HEK293T (cell line): ENCODE results near the gene DLG1.
"Not testable (repeated sequence)": the region's sequence is repeated elsewhere in the genome, so short reads cannot be mapped to it uniquely, and the experiment has no call there.

Source experiments
- CTCF ChIA-PET: fragments of 350-600 bp; formaldehyde crosslinking; extraction: SDS; loops from one replicate; lab custom pipeline; 2021; ENCODE audit warnings: antibody characterized with exemption, inconsistent platforms; lab: Yijun Ruan, JAX
- POLR2A ChIA-PET: fragments of 350-600 bp; formaldehyde crosslinking; extraction: SDS; loops from one replicate; lab custom pipeline; 2020; ENCODE audit warnings: antibody characterized with exemption, inconsistent platforms; lab: Yijun Ruan, JAX
- DNase-seq: peaks from one replicate; pipeline ENCODE4 v3.0.0; 2012; ENCODE audit warnings: mixed read lengths; ENCODE audit errors: extremely low spot score
- ARNT ChIP-seq: fragments of 450-650 bp; IDR thresholded peaks from 2 replicates; pipeline ENCODE4 v1.6.1; 2017; ENCODE audit warnings: mild to moderate bottlenecking
- BHLHE40 ChIP-seq: fragments of 450-650 bp; IDR thresholded peaks from 2 replicates; pipeline ENCODE4 v1.6.1; 2016; ENCODE audit warnings: mild to moderate bottlenecking, moderate library complexity, borderline replicate concordance
- CTBP1 ChIP-seq: fragments of 450-650 bp; IDR thresholded peaks from 2 replicates; pipeline ENCODE4 v1.6.1; 2016; ENCODE audit warnings: borderline replicate concordance
- ELF4 ChIP-seq: fragments of 450-650 bp; IDR thresholded peaks from 2 replicates; pipeline ENCODE4 v1.6.1; 2017; ENCODE audit warnings: antibody characterized with exemption
- FOXA1 ChIP-seq: fragments of 450-650 bp; IDR thresholded peaks from 2 replicates; pipeline ENCODE4 v1.6.1; 2016; ENCODE audit warnings: mild to moderate bottlenecking
- FOXK2 ChIP-seq: fragments of 450-650 bp; IDR thresholded peaks from 2 replicates; pipeline ENCODE4 v1.6.1; 2016; ENCODE audit warnings: mild to moderate bottlenecking
- FOXM1 ChIP-seq: fragments of 450-650 bp; IDR thresholded peaks from 2 replicates; pipeline ENCODE4 v1.6.1; 2017; ENCODE audit warnings: mild to moderate bottlenecking, borderline replicate concordance
- HDGF ChIP-seq: fragments of 450-650 bp; IDR thresholded peaks from 2 replicates; pipeline ENCODE4 v1.6.1; 2017; ENCODE audit warnings: antibody characterized with exemption, borderline replicate concordance
- L3MBTL2 ChIP-seq: fragments of 450-650 bp; conservative IDR thresholded peaks from 2 replicates; pipeline ENCODE4 v1.6.1; 2016; ENCODE audit warnings: mild to moderate bottlenecking
- LEF1 ChIP-seq: fragments of 450-650 bp; IDR thresholded peaks from 2 replicates; pipeline ENCODE4 v1.6.1; 2017; ENCODE audit warnings: mild to moderate bottlenecking, borderline replicate concordance
- NFRKB ChIP-seq: fragments of 450-650 bp; IDR thresholded peaks from 2 replicates; pipeline ENCODE4 v1.6.1; 2016; ENCODE audit warnings: mild to moderate bottlenecking, moderate library complexity
- PKNOX1 ChIP-seq: fragments of 450-650 bp; IDR thresholded peaks from 2 replicates; pipeline ENCODE4 v1.6.1; 2016
- SP1 ChIP-seq: fragments of 450-650 bp; IDR thresholded peaks from 2 replicates; pipeline ENCODE4 v1.6.1; 2017
- SUZ12 ChIP-seq: fragments of 450-650 bp; IDR thresholded peaks from 2 replicates; pipeline ENCODE4 v1.6.1; 2016; ENCODE audit warnings: mild to moderate bottlenecking
- TARDBP ChIP-seq: fragments of 450-650 bp; IDR thresholded peaks from 2 replicates; pipeline ENCODE4 v1.6.1; 2016
- ZNF384 ChIP-seq: fragments of 450-650 bp; IDR thresholded peaks from 2 replicates; pipeline ENCODE4 v1.6.1; 2016

Gene DLG1

DNA sequence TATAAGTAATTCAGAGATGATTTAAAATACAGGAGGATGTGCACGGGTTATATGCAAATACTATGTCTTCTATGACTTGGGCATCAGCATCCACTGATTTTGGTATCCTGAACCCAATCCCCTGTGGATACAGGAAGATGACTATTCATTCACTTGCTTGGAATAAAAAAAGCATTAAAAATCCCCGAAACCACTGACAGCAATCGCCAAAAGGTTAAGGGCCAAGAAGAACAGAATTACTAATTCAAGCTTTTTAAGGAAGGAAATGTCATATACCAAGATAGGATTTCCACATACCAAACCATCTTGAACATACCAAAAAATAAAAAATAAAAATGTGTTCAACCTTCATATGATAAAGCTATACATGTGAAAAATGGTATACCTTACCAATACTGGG, 93.7 kb downstream of the DLG1 start:
- DNase-seq, result no peak
- ChIA-PET POLR2A (no interaction called here), CTCF (no interaction called here)
- TF ChIP-seq NFRKB (no peak), FOXK2 (no peak), TARDBP (no peak), ZNF384 (no peak), ARNT (no peak), PKNOX1 (no peak), SUZ12 (no peak)

- DNase-seq, result no peak
Measured at GRCh38 chr3:197203714-197204146, 94.7 kb downstream of the DLG1 start.

DNA sequence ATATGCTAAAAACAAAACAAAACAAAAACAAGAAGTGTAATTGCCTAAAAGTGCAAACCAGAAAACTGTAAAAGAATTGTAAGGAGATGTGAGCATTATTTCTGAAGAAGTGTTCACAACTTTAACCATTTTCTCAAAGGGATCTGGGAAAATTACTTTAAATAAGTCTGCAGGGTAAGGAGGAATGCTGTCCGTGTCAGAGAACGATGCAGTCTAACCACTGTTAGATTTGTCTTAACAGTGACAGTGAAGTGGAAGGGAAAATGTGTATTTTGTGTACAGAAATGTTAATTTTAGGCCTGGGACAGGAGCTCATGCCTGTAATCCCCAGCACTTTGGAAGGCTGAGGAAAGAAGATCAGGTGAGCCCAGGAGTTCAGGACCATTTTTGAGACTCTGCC, 95.7 kb downstream of the DLG1 start:
- TF ChIP-seq PKNOX1, result no peak
- TF ChIP-seq SP1, result no peak
- no peak for TF ChIP-seq BHLHE40
- TF ChIP-seq FOXA1, result no peak
- TF ChIP-seq ELF4, result no peak
- no peak for TF ChIP-seq ARNT
- no peak for TF ChIP-seq ZNF384
- no peak for TF ChIP-seq LEF1
- no peak for TF ChIP-seq FOXM1
- TF ChIP-seq CTBP1, result no peak
- no peak for TF ChIP-seq HDGF
- CTCF ChIA-PET, result no interaction called here
- no peak for DNase-seq
- POLR2A ChIA-PET, result no interaction called here

More at GRCh38 chr3:197203714-197204146, 94.7 kb downstream of the DLG1 start:
- TF ChIP-seq ELF4, result no peak
- TF ChIP-seq L3MBTL2, result no peak
- TF ChIP-seq CTBP1, result no peak
- TF ChIP-seq NFRKB, result no peak
- TF ChIP-seq BHLHE40, result no peak
- TF ChIP-seq FOXK2, result no peak
- TF ChIP-seq SUZ12, result no peak
- no peak for TF ChIP-seq SP1
- TF ChIP-seq FOXA1, result no peak
- no peak for TF ChIP-seq PKNOX1
- no peak for TF ChIP-seq HDGF
- TF ChIP-seq ZNF384, result no peak
- TF ChIP-seq LEF1, result no peak
- TF ChIP-seq ARNT, result no peak
- TF ChIP-seq FOXM1, result no peak
- ChIA-PET CTCF (no interaction called here), POLR2A (no interaction called here)

DNA sequence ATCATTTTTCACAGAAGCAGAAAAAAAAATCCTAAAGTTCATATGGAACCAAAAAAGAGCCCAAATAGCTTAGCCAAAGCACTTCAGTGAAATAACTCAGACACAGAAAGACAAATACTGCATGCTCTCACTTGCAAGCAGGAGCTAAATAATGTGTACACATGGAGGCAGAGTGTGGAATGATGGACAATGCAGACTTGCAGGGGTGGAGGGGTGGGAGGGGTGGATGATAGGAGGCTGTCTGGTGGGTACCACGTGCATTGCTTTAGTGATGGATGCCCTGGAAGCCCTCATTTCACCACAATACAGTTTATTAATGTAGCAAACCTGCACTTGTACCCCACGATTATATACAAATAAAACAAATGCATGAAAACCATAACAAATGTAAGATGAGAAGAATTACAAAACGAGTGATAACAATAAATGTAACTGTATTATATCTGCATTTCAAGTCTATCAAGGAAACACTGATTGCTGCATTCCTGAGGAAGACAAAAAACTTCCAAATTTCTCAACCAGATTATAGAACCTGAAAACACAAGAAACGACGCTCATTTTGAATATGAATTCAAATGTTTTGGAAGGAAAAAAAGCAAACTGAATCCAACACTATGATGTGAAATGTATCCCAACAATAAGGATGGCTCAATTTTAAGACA, 96.5 kb downstream of the DLG1 start:
- TF ChIP-seq SP1 (no peak), L3MBTL2 (no peak), FOXK2 (no peak), ELF4 (no peak), TARDBP (no peak), BHLHE40 (no peak), ZNF384 (no peak), ARNT (no peak), NFRKB (no peak), FOXA1 (no peak), LEF1 (no peak), PKNOX1 (no peak), CTBP1 (no peak), HDGF (no peak), SUZ12 (no peak), FOXM1 (no peak)
- POLR2A ChIA-PET, result no interaction called here
- DNase-seq, result no peak
- CTCF ChIA-PET, result no interaction called here

- CTCF ChIA-PET, DNase-seq, POLR2A ChIA-PET: not testable (repeated sequence)
Measured at GRCh38 chr3:197200856-197201255, 97.6 kb downstream of the DLG1 start.

DNA sequence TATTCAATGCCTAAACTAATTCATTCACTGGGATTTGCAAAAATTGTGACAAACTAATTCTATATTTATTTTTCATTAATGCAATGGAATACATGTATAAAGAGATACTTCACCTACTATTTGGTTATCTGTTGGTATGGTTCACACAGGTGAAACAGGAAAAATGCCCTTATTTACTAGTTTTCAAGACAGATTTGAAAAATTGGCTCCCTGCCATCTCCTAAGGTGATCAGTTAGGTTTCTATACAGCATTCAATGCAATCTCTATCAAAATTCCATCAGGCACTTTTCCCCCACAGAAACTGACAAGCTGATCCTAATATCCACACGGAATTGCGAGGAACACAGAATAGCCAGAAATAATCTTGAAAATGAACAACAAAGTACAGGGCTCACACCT, 101.1 kb downstream of the DLG1 start:
- POLR2A ChIA-PET, result no interaction called here

More for the DNA sequence above, 101.1 kb downstream of the DLG1 start:
- DNase-seq, result no peak
- TF ChIP-seq SUZ12 (no peak), L3MBTL2 (no peak), NFRKB (no peak), BHLHE40 (no peak), ARNT (no peak), FOXM1 (no peak), ELF4 (no peak), CTBP1 (no peak), HDGF (no peak), ZNF384 (no peak), SP1 (no peak), LEF1 (no peak), FOXA1 (no peak), FOXK2 (no peak), TARDBP (no peak), PKNOX1 (no peak)
- CTCF ChIA-PET, result no interaction called here
